PC-9 (cell line): Measurements from ENCODE around the gene PROSER2.

Experiments
- CTCF ChIP-seq: fragments of 200-600 bp; sonication (generic); conservative IDR thresholded peaks from 2 replicates; pipeline ENCODE4 v1.6.1; 2017; ENCODE audit warnings: mixed run types, antibody characterized with exemption, mild to moderate bottlenecking, moderate library complexity
- EZH2 ChIP-seq: fragments of 200-600 bp; sonication (generic); IDR thresholded peaks from 2 replicates; pipeline ENCODE4 v1.8.0; 2017; ENCODE audit warnings: antibody characterized with exemption, low read depth

- no peak for TF ChIP-seq CTCF
- TF ChIP-seq EZH2: no peak
These were observed 79.5 kb downstream of the PROSER2 start for GRCh38 chr10:11902646-11903045.
